GM12878 (cell line): Measurements from ENCODE around the gene SLC2A4RG. TPM values are rescaled to one million over a fixed set of nuclear protein-coding genes. Genes with fewer than 3 reads are reported as not detected.

Experiments used
- ATAC-seq: fragments of 200-7000 bp; cut with Tn5 transposase; 3 replicates; pipeline ENCODE4 v1.9.1; 2020; ENCODE audit warnings: mild to moderate bottlenecking, moderate library complexity
- BruUV-seq: library from RNA; stranded (reverse); fragments of 400-500 nt; replicated peaks from 2 replicates; lab custom pipeline; 2021; lab: Mats Ljungman, UMichigan
- CTCF ChIA-PET: fragments of 300-600 bp; sonication (Branson Sonifier 250); formaldehyde crosslinking; extraction: SDS; loops from one replicate; lab custom pipeline; 2021; ENCODE audit warnings: inconsistent platforms; lab: Yijun Ruan, JAX
- POLR2A ChIA-PET: fragments of 350-600 bp; formaldehyde crosslinking; extraction: SDS; loops from one replicate; lab custom pipeline; 2021; ENCODE audit warnings: inconsistent platforms; lab: Charles Lee
- RAD21 ChIA-PET: fragments of 300-600 bp; sonication (Branson Sonifier 250); formaldehyde crosslinking; loops from one replicate; lab custom pipeline; 2023; ENCODE audit warnings: antibody characterized with exemption; ENCODE audit not compliant: unreplicated experiment; lab: Charles Lee
- SMC1A ChIA-PET: fragments of 300-600 bp; sonication (Branson Sonifier 250); formaldehyde crosslinking; loops from one replicate; lab custom pipeline; 2023; ENCODE audit not compliant: unreplicated experiment, uncharacterized antibody; lab: Charles Lee
- DNase-seq: peaks from one replicate; pipeline ENCODE4 v3.0.0-alpha.2; 2011; ENCODE audit warnings: low read depth, low spot score
- FAIRE-seq: peaks from 3 replicates; lab custom pipeline; 2011; peaks lifted over from hg19 to GRCh38; lab: Jason Lieb, UNC
- H2AFZ ChIP-seq: 2 replicates; pipeline ENCODE4 v1.6.0; 2011; ENCODE audit warnings: low read depth, low read length, control low read depth; ENCODE audit not compliant: control insufficient read depth
- H3K27ac ChIP-seq: 2 replicates; pipeline ENCODE4 v1.5.1; 2011; ENCODE audit warnings: control low read depth; ENCODE audit not compliant: control insufficient read depth, insufficient read depth
- H3K27me3 ChIP-seq, 2 experiments: replicated peaks in 1 of 2; 2 replicates each; pipeline versions ENCODE4 v1.6.0 to v1.6.1; 2011; ENCODE audit warnings: low read length in 1 of 2; ENCODE audit not compliant: control insufficient read depth in 2 of 2, insufficient read depth in 2 of 2
- H3K36me3 ChIP-seq, 2 experiments: 2 replicates each; pipeline ENCODE4 v1.5.1; 2011; ENCODE audit warnings: low read length in 1 of 2; ENCODE audit not compliant: control insufficient read depth in 2 of 2, insufficient read depth in 2 of 2
- H3K4me1 ChIP-seq: 2 replicates; pipeline ENCODE4 v1.6.1; 2011; ENCODE audit warnings: mild to moderate bottlenecking, low read length, moderate library complexity, mixed read lengths; ENCODE audit not compliant: control insufficient read depth, insufficient read depth
- H3K4me2 ChIP-seq: 2 replicates; pipeline ENCODE4 v1.6.0; 2011; ENCODE audit warnings: control low read depth; ENCODE audit not compliant: control insufficient read depth, insufficient read depth
- H3K4me3 ChIP-seq: fragments of 200-600 bp; sonication (generic); 2 replicates; pipeline ENCODE4 v1.5.1; 2016
- H3K79me2 ChIP-seq: 2 replicates; pipeline ENCODE4 v1.6.0; 2011; ENCODE audit warnings: low read length; ENCODE audit not compliant: control insufficient read depth, insufficient read depth
- H3K9ac ChIP-seq: 2 replicates; pipeline ENCODE4 v1.8.0; 2011; ENCODE audit warnings: low read length, control low read depth, mixed read lengths; ENCODE audit not compliant: control insufficient read depth, insufficient read depth
- H3K9me3 ChIP-seq: replicated peaks from 3 replicates; pipeline ENCODE4 v1.5.1; 2011; ENCODE audit warnings: mild to moderate bottlenecking, low read length; ENCODE audit not compliant: control insufficient read depth, insufficient read depth
- H4K20me1 ChIP-seq: 2 replicates; pipeline ENCODE4 v1.6.0; 2011; ENCODE audit not compliant: control insufficient read depth, insufficient read depth
- CBX5 ChIP-seq: sonication (generic); IDR thresholded peaks from 2 replicates; pipeline ENCODE4 v1.6.1; 2016; ENCODE audit warnings: low read depth, moderate library complexity, mild to moderate bottlenecking, inconsistent platforms
- CEBPB ChIP-seq, 2 experiments: fragments of 150-350 bp in 1 of 2; IDR thresholded peaks; 2 replicates each; pipeline ENCODE4 v1.6.1; 2012 to 2014; ENCODE audit warnings: low read depth in 2 of 2, low read length in 2 of 2, borderline replicate concordance in 1 of 2, inconsistent platforms in 1 of 2
- CHD1 ChIP-seq: IDR thresholded peaks from 2 replicates; pipeline ENCODE4 v1.6.1; 2012; ENCODE audit warnings: low read depth, low read length, improper control_type of control experiment
- IRF3 ChIP-seq: fragments of 450-650 bp; IDR thresholded peaks from 2 replicates; pipeline ENCODE4 v1.6.1; 2014; ENCODE audit warnings: mild to moderate bottlenecking
- IRF4 ChIP-seq: IDR thresholded peaks from 2 replicates; pipeline ENCODE4 v1.6.1; 2011; ENCODE audit warnings: low read depth, low read length
- IRF5 ChIP-seq: fragments of 450-650 bp; IDR thresholded peaks from 2 replicates; pipeline ENCODE4 v1.6.1; 2017; ENCODE audit warnings: borderline replicate concordance
- KAT2A ChIP-seq: conservative IDR thresholded peaks from 2 replicates; pipeline ENCODE4 v1.6.1; 2011; ENCODE audit warnings: low read depth, low read length; ENCODE audit not compliant: control insufficient read depth
- NFIC ChIP-seq: IDR thresholded peaks from 2 replicates; pipeline ENCODE4 v1.6.1; 2012; ENCODE audit warnings: low read depth, mild to moderate bottlenecking, inconsistent platforms, low read length, moderate library complexity
- NR2C2 ChIP-seq: IDR thresholded peaks from 2 replicates; pipeline ENCODE4 v1.6.1; 2011; ENCODE audit warnings: borderline replicate concordance, low read depth; ENCODE audit not compliant: control insufficient read depth, insufficient read length
- NRF1 ChIP-seq: conservative IDR thresholded peaks from 2 replicates; pipeline ENCODE4 v1.6.1; 2011; ENCODE audit warnings: mild to moderate bottlenecking, low read depth, low read length, improper control_type of control experiment
- RCOR1 ChIP-seq: conservative IDR thresholded peaks from 2 replicates; pipeline ENCODE4 v1.6.1; 2012; ENCODE audit warnings: low read depth, low read length, improper control_type of control experiment
- TCF12 ChIP-seq: IDR thresholded peaks from 2 replicates; pipeline ENCODE4 v1.6.1; 2011; ENCODE audit warnings: low read depth, mild to moderate bottlenecking, low read length
- YBX1 ChIP-seq: fragments of 450-650 bp; IDR thresholded peaks from 2 replicates; pipeline ENCODE4 v1.6.1; 2016; ENCODE audit warnings: antibody characterized with exemption
- ZNF274 ChIP-seq: IDR thresholded peaks from one replicate; pipeline ENCODE4 v1.8.0; 2011; ENCODE audit not compliant: insufficient read length, insufficient read depth
- ZZZ3 ChIP-seq: IDR thresholded peaks from 2 replicates; pipeline ENCODE4 v1.6.1; 2011; ENCODE audit warnings: low read depth; ENCODE audit not compliant: control insufficient read depth, insufficient read length
- WGBS: methylation state at CpG from one replicate; pipeline ENCODE4 v1.1.6; 2016; ENCODE audit warnings: low lambda C conversion rate; ENCODE audit not compliant: insufficient replicate concordance, insufficient coverage; ENCODE audit errors: missing lambda C conversion rate; 5-methylcytosine and 5-hydroxymethylcytosine counted together
- in situ Hi-C: fragments of 300-500 bp; cut with MboI; formaldehyde crosslinking; loops from 9 replicates; pipeline ENCODE4 v1.14.3; 2018; ENCODE audit warnings: mixed read lengths
- intact Hi-C: fragments of 100-400 bp; cut with micrococcal nuclease; formaldehyde crosslinking; loops from one replicate; pipeline ENCODE4 v1.14.2; 2022; ENCODE audit not compliant: unreplicated experiment
- polyA plus RNA-seq, 11 experiments: library from polyadenylated mRNA; depleted of rRNA in 4 of 11; unstranded in 6 of 11; stranded (reverse) in 5 of 11; fragments of >200 nt; fragmentation: Nextera tagmentation in 4 of 11; fragmentation: Illumina TruSeq in 1 of 11; extraction: Ambion mirVana in 4 of 11; extraction: Trizol in 1 of 11; gene quantifications; 1 replicate in 1 of 11; 2 replicates in 10 of 11; pipeline versions ENCODE4 v1.2.1 to v1.2.3, GENCODE V29; 2011 to 2016; ENCODE audit warnings: inconsistent platforms in 2 of 11, missing spikeins in 2 of 11, low read depth in 1 of 11
- total RNA-seq, 4 experiments: library from RNA; depleted of rRNA in 3 of 4; stranded (reverse); fragments of >200 nt in 3 of 4; fragmentation: Illumina TruSeq in 1 of 4; extraction: Trizol in 1 of 4; gene quantifications; 2 replicates each; pipeline versions ENCODE4 v1.2.1 to v1.2.3, GENCODE V29; 2013 to 2021

Gene SLC2A4RG
- total and polyA plus RNA-seq, 10 of the 15 experiments (the other 5 are each of a cell fraction or from before 2014, with no cell fraction given): 0.34 to 65.9 (median 13.3) TPM

- no peaks in the 10 kb centered on the region for H3K9me3 ChIP-seq
- DNase-seq: no peak
- H3K79me2 ChIP-seq: no peaks in the 10 kb centered on the region
- ChIA-PET CTCF (no interaction called here), SMC1A (no interaction called here), RAD21 (no interaction called here), POLR2A (no interaction called here)
- H3K9ac ChIP-seq: no peak overlapping the region
- no peak overlapping the region for H3K4me2 ChIP-seq
- intact Hi-C loops (no loop called here), in situ Hi-C loops (no loop called here)
- no peaks in the 10 kb centered on the region for H3K27me3 ChIP-seq
- H2AFZ ChIP-seq: no peak overlapping the region
- WGBS: 96% methylated on average over 42 of the region's 47 CpGs
- ATAC-seq: no peak
- H3K36me3 ChIP-seq: peaks cover 0 to 4% of the 10 kb centered on the region in 2 experiments; a peak in 2 of 4 replicates
- no peaks in the 10 kb centered on the region for H4K20me1 ChIP-seq
- TF ChIP-seq NFIC (no peak), IRF5 (no peak), CHD1 (no peak)
- no peak overlapping the region for H3K4me3 ChIP-seq
- no peak for FAIRE-seq
- no peaks in the 10 kb centered on the region for H3K4me1 ChIP-seq
- BruUV-seq: no TSS peak
- H3K27ac ChIP-seq: no peak overlapping the region
Observed at GRCh38 chr20:63746751-63747315, 7.3 kb downstream of the SLC2A4RG start.

GRCh38 chr20:63747622-63748069 lies 8.1 kb downstream of the SLC2A4RG start:
- Histone ChIP-seq H4K20me1 (no peaks in the 10 kb centered on the region), H3K4me2 (no peak overlapping the region), H3K4me1 (no peaks in the 10 kb centered on the region), H3K9me3 (no peaks in the 10 kb centered on the region), H3K27ac (no peak overlapping the region), H3K79me2 (no peaks in the 10 kb centered on the region), H2AFZ (no peak overlapping the region), H3K36me3 (peaks cover 0 to 2% of the 10 kb centered on the region in 2 experiments; a peak in 1 of 4 replicates), H3K27me3 (no peaks in the 10 kb centered on the region), H3K4me3 (no peak overlapping the region), H3K9ac (no peak overlapping the region)
- ChIA-PET CTCF (no interaction called here), RAD21 (no interaction called here), SMC1A (no interaction called here), POLR2A (no interaction called here)
- no peak for FAIRE-seq
- no peak for TF ChIP-seq NR2C2
- no peak for TF ChIP-seq CBX5
- no peak for TF ChIP-seq NRF1
- TF ChIP-seq KAT2A: no peak
- no peak for TF ChIP-seq RCOR1
- no peak for TF ChIP-seq YBX1
- TF ChIP-seq TCF12: no peak
- TF ChIP-seq CEBPB (IDR thresholded peaks at IDR 0.05; ENCODE audit: borderline replicate concordance in 1 of 2, low read depth in 2 of 2, low read length in 2 of 2): no peak
- TF ChIP-seq ZNF274: no peak
- no peak for TF ChIP-seq IRF4
- TF ChIP-seq ZZZ3: no peak
- TF ChIP-seq IRF3: no peak
- no peak for DNase-seq
- BruUV-seq: no TSS peak
- intact Hi-C loops: no loop called here
- ATAC-seq: peak; percentile 51
- whole genome bisulfite sequencing: 41% methylated on average over 12 of the region's 13 CpGs
- in situ Hi-C loops: no loop called here
